Measurements from ENCODE around the gene PRRG3. TPM values are rescaled to one million over a fixed set of nuclear protein-coding genes. Genes with fewer than 3 reads are reported as not detected.

PRRG3 gene
- polyA plus RNA-seq, 3 donors, result not detected

DNA sequence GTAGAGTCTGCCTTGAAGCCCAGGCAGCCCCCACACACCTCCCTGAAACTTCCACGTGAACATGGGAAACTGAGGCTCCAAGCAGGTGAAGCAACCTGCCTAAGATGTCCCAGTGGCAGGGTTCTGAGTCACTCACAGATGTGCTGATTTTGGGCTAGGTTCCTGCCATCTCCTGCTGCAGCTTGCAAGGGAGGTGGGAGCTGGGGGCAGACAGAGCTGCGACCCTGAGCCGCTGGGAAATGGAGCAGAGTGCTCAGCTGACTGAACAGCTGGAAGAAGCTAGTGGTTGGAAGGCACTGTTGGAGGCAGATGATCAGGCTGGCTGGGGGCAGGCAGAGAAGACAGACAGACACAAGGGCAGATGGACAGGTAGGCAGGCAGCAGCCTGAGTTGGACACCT lies 17.0 kb downstream of the PRRG3 start:
- no peaks in the 10 kb centered on the region for H3K9me3 Mint-ChIP-seq
- TF ChIP-seq, protein P1, sequence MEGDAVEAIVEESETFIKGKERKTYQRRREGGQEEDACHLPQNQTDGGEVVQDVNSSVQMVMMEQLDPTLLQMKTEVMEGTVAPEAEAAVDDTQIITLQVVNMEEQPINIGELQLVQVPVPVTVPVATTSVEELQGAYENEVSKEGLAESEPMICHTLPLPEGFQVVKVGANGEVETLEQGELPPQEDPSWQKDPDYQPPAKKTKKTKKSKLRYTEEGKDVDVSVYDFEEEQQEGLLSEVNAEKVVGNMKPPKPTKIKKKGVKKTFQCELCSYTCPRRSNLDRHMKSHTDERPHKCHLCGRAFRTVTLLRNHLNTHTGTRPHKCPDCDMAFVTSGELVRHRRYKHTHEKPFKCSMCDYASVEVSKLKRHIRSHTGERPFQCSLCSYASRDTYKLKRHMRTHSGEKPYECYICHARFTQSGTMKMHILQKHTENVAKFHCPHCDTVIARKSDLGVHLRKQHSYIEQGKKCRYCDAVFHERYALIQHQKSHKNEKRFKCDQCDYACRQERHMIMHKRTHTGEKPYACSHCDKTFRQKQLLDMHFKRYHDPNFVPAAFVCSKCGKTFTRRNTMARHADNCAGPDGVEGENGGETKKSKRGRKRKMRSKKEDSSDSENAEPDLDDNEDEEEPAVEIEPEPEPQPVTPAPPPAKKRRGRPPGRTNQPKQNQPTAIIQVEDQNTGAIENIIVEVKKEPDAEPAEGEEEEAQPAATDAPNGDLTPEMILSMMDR (IDR thresholded peaks at IDR 0.05), result no peak
- no peak overlapping the region for H3K4me3 ChIP-seq (replicated peaks in 1 of 3; ENCODE audit: low read depth in 2 of 3, low read length in 3 of 3)
- WGBS (ENCODE audit: insufficient coverage), result 90% methylated on average over 3 of the region's 3 CpGs
- H3K27me3 Mint-ChIP-seq (ENCODE audit: low read depth in 3 of 3), result peaks cover 1 to 5% (median 2%) of the 10 kb centered on the region in 3 donors
- DNase-seq, result no peak
- no peaks in the 10 kb centered on the region for H3K36me3 Mint-ChIP-seq
- intact Hi-C loops (cut with micrococcal nuclease), result no loop called here
- no peak overlapping the region for H3K9ac ChIP-seq (ENCODE audit: insufficient read depth, low read length, poor library complexity, severe bottlenecking)
- no peak overlapping the region for H3K4me3 Mint-ChIP-seq
- H3K36me3 ChIP-seq (replicated peaks in 1 of 2; ENCODE audit: control insufficient read depth in 1 of 2, insufficient read depth in 2 of 2, low read length in 2 of 2), result no peaks in the 10 kb centered on the region
- no peaks in the 10 kb centered on the region for H3K27me3 ChIP-seq (ENCODE audit: control insufficient read depth in 2 of 2, insufficient read depth in 2 of 2, low read length in 2 of 2)
- H3K27ac Mint-ChIP-seq, result no peak overlapping the region
- H3K4me1 Mint-ChIP-seq, result no peaks in the 10 kb centered on the region
- H3K4me2 ChIP-seq (replicated peaks; ENCODE audit: extremely low read depth, low read length, poor library complexity, severe bottlenecking), result no peak overlapping the region
- no peaks in the 10 kb centered on the region for H3K9me3 ChIP-seq (replicated peaks in 1 of 2; ENCODE audit: control insufficient read depth in 1 of 2, insufficient read depth in 1 of 2, low read length in 2 of 2)
- no peaks in the 10 kb centered on the region for H4K20me1 ChIP-seq (ENCODE audit: insufficient read depth, low read length)
- no peaks in the 10 kb centered on the region for H3K4me1 ChIP-seq (ENCODE audit: control insufficient read depth in 1 of 2, insufficient read depth in 2 of 2, low read length in 2 of 2)
- no peak overlapping the region for H2AFZ ChIP-seq (ENCODE audit: insufficient read depth, low read depth, low read length, poor library complexity, severe bottlenecking)
- no peak overlapping the region for H3K27ac ChIP-seq (ENCODE audit: low read depth in 1 of 2, low read length in 2 of 2)
- no peaks in the 10 kb centered on the region for H3K79me2 ChIP-seq (ENCODE audit: insufficient read depth, low read length)

DNA sequence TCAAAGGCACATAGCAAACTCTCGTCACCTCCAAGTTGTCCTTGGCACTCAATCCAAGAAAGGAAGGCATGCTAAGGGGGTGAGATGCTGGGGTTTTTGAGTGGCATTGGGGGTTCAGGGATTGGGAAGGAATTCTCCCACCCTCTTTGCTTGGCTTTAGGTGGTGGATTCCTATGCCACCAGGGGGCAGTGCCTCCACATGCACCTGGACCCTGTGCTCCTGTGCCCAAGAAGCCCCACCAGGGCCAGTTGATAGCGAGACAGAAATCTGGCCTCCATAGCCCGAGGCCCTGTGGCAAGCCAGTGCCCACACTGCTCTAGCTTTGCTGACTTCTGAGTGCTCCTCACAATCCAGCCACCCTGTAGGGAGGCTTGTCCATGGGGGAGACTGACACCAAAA lies 18.6 kb downstream of the PRRG3 start:
- H3K36me3 ChIP-seq (replicated peaks in 1 of 2; ENCODE audit: control insufficient read depth in 1 of 2, insufficient read depth in 2 of 2, low read length in 2 of 2), result no peaks in the 10 kb centered on the region
- intact Hi-C loops (cut with micrococcal nuclease), result no loop called here
- H3K27me3 ChIP-seq (ENCODE audit: control insufficient read depth in 2 of 2, insufficient read depth in 2 of 2, low read length in 2 of 2), result no peaks in the 10 kb centered on the region
- WGBS (ENCODE audit: insufficient coverage), result 50% methylated on average over 2 of the region's 3 CpGs
- no peaks in the 10 kb centered on the region for H3K4me1 ChIP-seq (ENCODE audit: control insufficient read depth in 1 of 2, insufficient read depth in 2 of 2, low read length in 2 of 2)
- Mint-ChIP-seq H3K4me3 (no peak overlapping the region), H3K27me3 (ENCODE audit: low read depth in 3 of 3) (peaks cover 2 to 8% (median 7%) of the 10 kb centered on the region in 3 donors), H3K36me3 (no peaks in the 10 kb centered on the region), H3K27ac (no peak overlapping the region), H3K9me3 (no peaks in the 10 kb centered on the region), H3K4me1 (no peaks in the 10 kb centered on the region)
- no peak overlapping the region for H3K9ac ChIP-seq (ENCODE audit: insufficient read depth, low read length, poor library complexity, severe bottlenecking)
- no peak overlapping the region for H3K4me2 ChIP-seq (replicated peaks; ENCODE audit: extremely low read depth, low read length, poor library complexity, severe bottlenecking)
- H2AFZ ChIP-seq (ENCODE audit: insufficient read depth, low read depth, low read length, poor library complexity, severe bottlenecking), result no peak overlapping the region
- no peak for DNase-seq
- no peaks in the 10 kb centered on the region for H3K9me3 ChIP-seq (replicated peaks in 1 of 2; ENCODE audit: control insufficient read depth in 1 of 2, insufficient read depth in 1 of 2, low read length in 2 of 2)
- no peaks in the 10 kb centered on the region for H4K20me1 ChIP-seq (ENCODE audit: insufficient read depth, low read length)
- no peaks in the 10 kb centered on the region for H3K79me2 ChIP-seq (ENCODE audit: insufficient read depth, low read length)
- no peak overlapping the region for H3K27ac ChIP-seq (ENCODE audit: low read depth in 1 of 2, low read length in 2 of 2)
- no peak overlapping the region for H3K4me3 ChIP-seq (replicated peaks in 1 of 3; ENCODE audit: low read depth in 2 of 3, low read length in 3 of 3)
- TF ChIP-seq, protein P1 (IDR thresholded peaks at IDR 0.05), result peak; percentile 24

Measured in CD14-positive monocyte (primary cell).